Activated naive CD4-positive, alpha-beta T cell treated with anti-CD3 and anti-CD28 coated beads, Interleukin-2, amount 50 U/mL, for 72 hours (primary cell): ENCODE results near the gene PRR14. TPM values are rescaled to one million over a fixed set of nuclear protein-coding genes. Genes with fewer than 3 reads are reported as not detected.

ENCODE experiments used
- ATAC-seq, 2 donors: fragments of 150-1000 bp; cut with Tn5 transposase; 2 replicates each; pipeline ENCODE4 v1.10.0; 2021; ENCODE audit warnings: mild to moderate bottlenecking in 2 of 2, moderate library complexity in 2 of 2
- DNase-seq, 2 donors: peaks; one replicate each; pipeline ENCODE4 v3.0.0; 2021 to 2022; ENCODE audit warnings: low spot score in 2 of 2
- H3K27ac Mint-ChIP-seq, 2 donors: one replicate each; pipeline ENCODE4 v1.8.0; 2022; ENCODE audit warnings: mild to moderate bottlenecking in 2 of 2, mixed read lengths in 2 of 2
- H3K36me3 Mint-ChIP-seq, 2 donors: one replicate each; pipeline ENCODE4 v1.8.0; 2022; ENCODE audit warnings: mixed read lengths in 2 of 2
- H3K9me3 Mint-ChIP-seq, 2 donors: one replicate each; pipeline ENCODE4 v1.8.0; 2022; ENCODE audit warnings: mixed read lengths in 2 of 2
- total RNA-seq, 2 donors: library from RNA; stranded (reverse); gene quantifications; one replicate each; pipeline ENCODE4 v1.2.3, GENCODE V29; 2022

Gene PRR14
- total RNA-seq, 2 donors from 2014 or later: 103 to 111 TPM

- Mint-ChIP-seq H3K36me3 (peaks cover 30 to 45% of the 10 kb centered on the region in 2 donors), H3K9me3 (no peaks in the 10 kb centered on the region), H3K27ac (no peak overlapping the region)
- no peak for DNase-seq
- ATAC-seq: no peak
These were observed 14.5 kb downstream of the PRR14 start for GRCh38 chr16:30665155-30665829.

GRCh38 chr16:30665830-30666190, 15.1 kb downstream of the PRR14 start:
- H3K9me3 Mint-ChIP-seq: no peaks in the 10 kb centered on the region
- peak overlapping the region in 1 of 2 donors; percentile 60 for H3K27ac Mint-ChIP-seq
- no peak for ATAC-seq
- peaks cover 25 to 40% of the 10 kb centered on the region in 2 donors for H3K36me3 Mint-ChIP-seq
- DNase-seq: no peak

- peaks cover 17 to 32% of the 10 kb centered on the region in 2 donors for H3K36me3 Mint-ChIP-seq
- DNase-seq: no peak
- ATAC-seq: no peak
- peak overlapping the region in 1 of 2 donors; percentile 60 for H3K27ac Mint-ChIP-seq
- H3K9me3 Mint-ChIP-seq: no peaks in the 10 kb centered on the region
These were observed 15.9 kb downstream of the PRR14 start for GRCh38 chr16:30666681-30667080.

GRCh38 chr16:30667361-30667905, 16.7 kb downstream of the PRR14 start:
- DNase-seq (no peak), ATAC-seq (peak in 1 of 2 donors; percentile 14)
- Mint-ChIP-seq H3K27ac (peak overlapping the region; percentile 68 to 71), H3K36me3 (peaks cover 12 to 24% of the 10 kb centered on the region in 2 donors), H3K9me3 (no peaks in the 10 kb centered on the region)

GRCh38 chr16:30668393-30668792, 17.6 kb downstream of the PRR14 start:
- Mint-ChIP-seq H3K27ac (peak overlapping the region; percentile 68 to 71), H3K36me3 (peaks cover 5 to 15% of the 10 kb centered on the region in 2 donors), H3K9me3 (no peaks in the 10 kb centered on the region)
- DNase-seq: no peak
- ATAC-seq: peak in 1 of 2 donors; percentile 2

- no peak for DNase-seq
- peak in 1 of 2 donors; percentile 13 for ATAC-seq
- Mint-ChIP-seq H3K27ac (no peak overlapping the region), H3K9me3 (no peaks in the 10 kb centered on the region), H3K36me3 (peaks cover 0 to 9% of the 10 kb centered on the region in 2 donors)
These were observed 18.5 kb downstream of the PRR14 start for GRCh38 chr16:30669026-30669902.

- ATAC-seq: peak in 1 of 2 donors; percentile 17
- H3K36me3 Mint-ChIP-seq: peaks cover 0 to 9% of the 10 kb centered on the region in 2 donors
- DNase-seq: no peak
- peak overlapping the region in 1 of 2 donors; percentile 84 for H3K27ac Mint-ChIP-seq
- H3K9me3 Mint-ChIP-seq: no peaks in the 10 kb centered on the region
These were observed 19.4 kb downstream of the PRR14 start for GRCh38 chr16:30669903-30670824.

GRCh38 chr16:30675143-30675542, 24.4 kb downstream of the PRR14 start:
- ATAC-seq: no peak
- Mint-ChIP-seq H3K36me3 (no peaks in the 10 kb centered on the region), H3K27ac (no peak overlapping the region), H3K9me3 (no peaks in the 10 kb centered on the region)
- DNase-seq: no peak

GRCh38 chr16:30677931-30678585, 27.3 kb downstream of the PRR14 start:
- no peak overlapping the region for H3K27ac Mint-ChIP-seq
- ATAC-seq: no peak
- H3K9me3 Mint-ChIP-seq: no peaks in the 10 kb centered on the region
- no peaks in the 10 kb centered on the region for H3K36me3 Mint-ChIP-seq
- DNase-seq: no peak

GRCh38 chr16:30678586-30678970, 27.8 kb downstream of the PRR14 start:
- no peak for ATAC-seq
- no peak for DNase-seq
- no peaks in the 10 kb centered on the region for H3K36me3 Mint-ChIP-seq

GRCh38 chr16:30680326-30680725, 29.6 kb downstream of the PRR14 start:
- H3K36me3 Mint-ChIP-seq: no peaks in the 10 kb centered on the region
- no peak for ATAC-seq
- H3K27ac Mint-ChIP-seq: no peak overlapping the region
- H3K9me3 Mint-ChIP-seq: no peaks in the 10 kb centered on the region
- no peak for DNase-seq

More at GRCh38 chr16:30678586-30678970, 27.8 kb downstream of the PRR14 start:
- Mint-ChIP-seq H3K9me3 (no peaks in the 10 kb centered on the region), H3K27ac (no peak overlapping the region)

GRCh38 chr16:30688701-30689100, 37.9 kb downstream of the PRR14 start:
- H3K9me3 Mint-ChIP-seq: no peaks in the 10 kb centered on the region
- DNase-seq: no peak
- no peak overlapping the region for H3K27ac Mint-ChIP-seq
- no peak for ATAC-seq
- H3K36me3 Mint-ChIP-seq: no peaks in the 10 kb centered on the region

- Mint-ChIP-seq H3K9me3 (no peaks in the 10 kb centered on the region), H3K27ac (no peak overlapping the region), H3K36me3 (no peaks in the 10 kb centered on the region)
- DNase-seq (no peak), ATAC-seq (no peak)
These were observed 41.1 kb downstream of the PRR14 start for GRCh38 chr16:30691907-30692306.

GRCh38 chr16:30692396-30693064, 41.8 kb downstream of the PRR14 start:
- H3K36me3 Mint-ChIP-seq: peaks cover 0 to 3% of the 10 kb centered on the region in 2 donors
- peak overlapping the region in 1 of 2 donors; percentile 8 for H3K27ac Mint-ChIP-seq
- no peaks in the 10 kb centered on the region for H3K9me3 Mint-ChIP-seq
- ATAC-seq: no peak
- DNase-seq: no peak

- DNase-seq (no peak), ATAC-seq (no peak)
- Mint-ChIP-seq H3K9me3 (no peaks in the 10 kb centered on the region), H3K36me3 (peaks cover 12 to 19% of the 10 kb centered on the region in 2 donors), H3K27ac (no peak overlapping the region)
These were observed 44.4 kb downstream of the PRR14 start for GRCh38 chr16:30694926-30695693.
